Nephron progenitor cell (in vitro differentiated cells): ENCODE measurements around the gene NBEA.
"Not testable (repeated sequence)": the region's sequence is repeated elsewhere in the genome, so short reads cannot be mapped to it uniquely, and the experiment has no call there.

Experiments used
- DNase-seq: peaks from one replicate; pipeline ENCODE4 v3.0.0; 2021
- H3K27ac Mint-ChIP-seq: 2 replicates; pipeline ENCODE4 v1.8.0; 2021; ENCODE audit warnings: mild to moderate bottlenecking, moderate library complexity, mixed read lengths
- H3K27me3 Mint-ChIP-seq: 2 replicates; pipeline ENCODE4 v1.8.0; 2021; ENCODE audit warnings: mild to moderate bottlenecking, low read depth, mixed read lengths; ENCODE audit not compliant: poor library complexity
- H3K36me3 Mint-ChIP-seq: 2 replicates; pipeline ENCODE4 v1.8.0; 2021; ENCODE audit warnings: low read depth, mixed read lengths
- H3K4me1 Mint-ChIP-seq: 2 replicates; pipeline ENCODE4 v1.8.0; 2021; ENCODE audit warnings: mixed read lengths
- H3K4me3 Mint-ChIP-seq: 2 replicates; pipeline ENCODE4 v1.8.0; 2021; ENCODE audit warnings: mild to moderate bottlenecking, moderate library complexity, mixed read lengths
- H3K9me3 Mint-ChIP-seq: 2 replicates; pipeline ENCODE4 v1.8.0; 2021; ENCODE audit warnings: mild to moderate bottlenecking, moderate library complexity, mixed read lengths
- TF ChIP-seq, protein P1 (sequence below): fragments of 200-600 bp; sonication (generic); IDR thresholded peaks from 2 replicates; pipeline ENCODE4 v1.5.0; 2021; ENCODE audit warnings: antibody characterized with exemption

Gene NBEA

DNA sequence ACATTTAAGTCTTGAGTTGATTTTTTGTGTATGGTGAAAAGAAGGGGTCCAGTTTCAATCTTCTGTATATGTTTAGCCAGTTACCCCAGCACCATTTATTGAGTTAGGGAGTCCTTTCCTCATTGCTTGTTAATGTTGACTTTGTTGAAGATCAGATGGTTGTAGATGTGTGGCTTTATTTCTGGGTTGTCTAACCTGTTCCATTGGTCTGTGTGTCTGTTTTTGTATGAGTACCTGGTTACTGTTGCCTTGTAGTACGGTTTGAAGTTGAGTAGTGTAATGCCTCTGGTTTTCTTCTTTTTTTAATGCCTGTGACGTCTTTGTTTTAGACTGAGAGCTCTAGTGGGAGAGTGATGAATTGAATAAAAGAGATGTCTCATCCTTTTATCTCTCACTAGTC, 83.2 kb downstream of the NBEA start:
- H3K27ac Mint-ChIP-seq: no peak overlapping the region
- peaks cover 5% of the 10 kb centered on the region for H3K36me3 Mint-ChIP-seq
- H3K4me1 Mint-ChIP-seq: no peaks in the 10 kb centered on the region
- no peak for DNase-seq
- H3K27me3 Mint-ChIP-seq: no peaks in the 10 kb centered on the region
- no peak overlapping the region for H3K4me3 Mint-ChIP-seq
- H3K9me3 Mint-ChIP-seq: peaks cover 24% of the 10 kb centered on the region
- TF ChIP-seq, protein P1, sequence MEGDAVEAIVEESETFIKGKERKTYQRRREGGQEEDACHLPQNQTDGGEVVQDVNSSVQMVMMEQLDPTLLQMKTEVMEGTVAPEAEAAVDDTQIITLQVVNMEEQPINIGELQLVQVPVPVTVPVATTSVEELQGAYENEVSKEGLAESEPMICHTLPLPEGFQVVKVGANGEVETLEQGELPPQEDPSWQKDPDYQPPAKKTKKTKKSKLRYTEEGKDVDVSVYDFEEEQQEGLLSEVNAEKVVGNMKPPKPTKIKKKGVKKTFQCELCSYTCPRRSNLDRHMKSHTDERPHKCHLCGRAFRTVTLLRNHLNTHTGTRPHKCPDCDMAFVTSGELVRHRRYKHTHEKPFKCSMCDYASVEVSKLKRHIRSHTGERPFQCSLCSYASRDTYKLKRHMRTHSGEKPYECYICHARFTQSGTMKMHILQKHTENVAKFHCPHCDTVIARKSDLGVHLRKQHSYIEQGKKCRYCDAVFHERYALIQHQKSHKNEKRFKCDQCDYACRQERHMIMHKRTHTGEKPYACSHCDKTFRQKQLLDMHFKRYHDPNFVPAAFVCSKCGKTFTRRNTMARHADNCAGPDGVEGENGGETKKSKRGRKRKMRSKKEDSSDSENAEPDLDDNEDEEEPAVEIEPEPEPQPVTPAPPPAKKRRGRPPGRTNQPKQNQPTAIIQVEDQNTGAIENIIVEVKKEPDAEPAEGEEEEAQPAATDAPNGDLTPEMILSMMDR: no peak

- H3K27ac Mint-ChIP-seq: no peak overlapping the region
- peaks cover 28% of the 10 kb centered on the region for H3K36me3 Mint-ChIP-seq
- H3K27me3 Mint-ChIP-seq: peaks cover 3% of the 10 kb centered on the region
- peaks cover 43% of the 10 kb centered on the region for H3K9me3 Mint-ChIP-seq
- H3K4me3 Mint-ChIP-seq: no peak overlapping the region
- no peaks in the 10 kb centered on the region for H3K4me1 Mint-ChIP-seq
- TF ChIP-seq, protein P1: no peak
- DNase-seq: no peak
These were observed 86.3 kb downstream of the NBEA start for GRCh38 chr13:35028338-35028867.

DNA sequence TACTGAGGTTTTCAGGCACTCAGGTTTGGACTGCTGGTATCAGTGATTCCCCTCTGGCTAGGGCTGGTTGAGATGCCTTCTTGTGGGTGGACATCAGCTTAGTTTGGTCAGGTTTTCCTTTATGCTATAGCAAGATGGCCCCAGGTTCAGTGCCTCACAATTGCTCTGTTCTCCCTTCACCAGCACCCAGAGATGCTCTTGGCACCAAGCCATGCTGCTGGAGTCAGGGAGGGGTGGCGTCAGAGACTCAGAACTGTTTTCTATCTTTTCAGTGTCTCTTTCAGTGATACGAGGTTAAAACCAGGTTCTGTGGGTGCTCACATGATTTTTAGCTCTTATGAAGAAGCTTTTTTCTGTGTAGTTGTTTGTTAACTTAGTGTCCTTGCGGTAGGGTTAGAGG, 96.9 kb downstream of the NBEA start:
- H3K27ac Mint-ChIP-seq: no peak overlapping the region

GRCh38 chr13:35046587-35046986, 104.5 kb downstream of the NBEA start:
- Mint-ChIP-seq H3K9me3 (no peaks in the 10 kb centered on the region), H3K27ac (no peak overlapping the region), H3K4me1 (no peaks in the 10 kb centered on the region), H3K4me3 (no peak overlapping the region), H3K27me3 (no peaks in the 10 kb centered on the region), H3K36me3 (no peaks in the 10 kb centered on the region)
- TF ChIP-seq, protein P1: no peak
- DNase-seq: no peak

More for the DNA sequence above, 96.9 kb downstream of the NBEA start:
- Mint-ChIP-seq H3K4me1 (no peaks in the 10 kb centered on the region), H3K9me3 (peaks cover 26% of the 10 kb centered on the region), H3K27me3 (no peaks in the 10 kb centered on the region), H3K4me3 (no peak overlapping the region), H3K36me3 (peaks cover 11% of the 10 kb centered on the region)
- no peak for DNase-seq
- TF ChIP-seq, protein P1: no peak

DNA sequence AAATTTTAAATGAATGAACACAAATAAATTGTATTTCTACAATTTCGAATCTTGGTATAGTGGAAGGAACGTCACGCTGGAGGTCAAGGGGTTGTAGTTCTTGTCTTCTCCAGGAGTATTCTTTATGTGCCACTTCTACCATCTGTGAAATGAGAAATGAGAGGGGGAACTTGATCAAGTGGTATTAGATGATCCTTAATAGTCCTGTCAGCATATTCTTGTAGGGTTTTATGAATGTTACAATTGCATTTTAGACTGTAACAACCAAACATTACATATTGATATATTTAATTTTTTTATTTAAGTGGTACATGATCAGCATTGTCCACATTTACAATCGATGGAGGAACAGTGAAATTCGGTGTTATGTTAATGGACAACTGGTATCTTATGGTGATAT, 113.6 kb downstream of the NBEA start:
- no peak for DNase-seq
- no peak overlapping the region for H3K27ac Mint-ChIP-seq
- H3K4me3 Mint-ChIP-seq: no peak overlapping the region
- H3K4me1 Mint-ChIP-seq: no peaks in the 10 kb centered on the region
- TF ChIP-seq, protein P1: no peak
- H3K9me3 Mint-ChIP-seq: no peaks in the 10 kb centered on the region
- H3K36me3 Mint-ChIP-seq: no peaks in the 10 kb centered on the region
- H3K27me3 Mint-ChIP-seq: no peaks in the 10 kb centered on the region

GRCh38 chr13:35057858-35058257, 115.8 kb downstream of the NBEA start:
- TF ChIP-seq, protein P1: no peak
- H3K27me3 Mint-ChIP-seq: no peaks in the 10 kb centered on the region
- no peak overlapping the region for H3K27ac Mint-ChIP-seq
- no peaks in the 10 kb centered on the region for H3K9me3 Mint-ChIP-seq
- no peaks in the 10 kb centered on the region for H3K4me1 Mint-ChIP-seq
- DNase-seq: no peak
- no peaks in the 10 kb centered on the region for H3K36me3 Mint-ChIP-seq
- no peak overlapping the region for H3K4me3 Mint-ChIP-seq

- H3K27me3 Mint-ChIP-seq, H3K4me1 Mint-ChIP-seq, H3K36me3 Mint-ChIP-seq, H3K27ac Mint-ChIP-seq, H3K4me3 Mint-ChIP-seq, H3K9me3 Mint-ChIP-seq, DNase-seq: not testable (repeated sequence)
These were observed 116.5 kb downstream of the NBEA start for GRCh38 chr13:35058585-35058984.
